Thoracic aorta (tissue), 2 donors: ENCODE data around the gene TRIM4. TPM values are rescaled to one million over a fixed set of nuclear protein-coding genes. Genes with fewer than 3 reads are reported as not detected.

Experiments used
- ATAC-seq: fragments of 150-250 bp; one replicate; pipeline ENCODE4 v1.8.0; 2017; ENCODE audit warnings: low read depth; ENCODE audit not compliant: insufficient number of reproducible peaks, low FRiP score
- DNase-seq: peaks from one replicate; pipeline ENCODE4 v3.0.0-alpha.2; 2020; ENCODE audit warnings: low spot score
- H3K27ac ChIP-seq, 2 donors: fragments of 200-600 bp; sonication (generic); 1 replicate in 1 of 2; 2 replicates in 1 of 2; pipeline ENCODE4 v1.5.1; 2016; ENCODE audit warnings: mild to moderate bottlenecking in 2 of 2, moderate library complexity in 2 of 2
- H3K27me3 ChIP-seq: fragments of 200-600 bp; sonication (generic); replicated peaks from 2 replicates; pipeline ENCODE4 v1.6.0; 2016; ENCODE audit warnings: mild to moderate bottlenecking; ENCODE audit not compliant: insufficient read depth
- H3K36me3 ChIP-seq: fragments of 200-600 bp; sonication (generic); one replicate; pipeline ENCODE4 v1.5.1; 2016
- H3K4me1 ChIP-seq, 2 donors: fragments of 200-600 bp; sonication (generic); 1 replicate in 1 of 2; 2 replicates in 1 of 2; pipeline versions ENCODE4 v1.5.1 to v1.6.0; 2016; ENCODE audit warnings: low read depth in 2 of 2, mild to moderate bottlenecking in 1 of 2; ENCODE audit not compliant: control insufficient read depth in 1 of 2
- H3K4me3 ChIP-seq: fragments of 200-600 bp; sonication (generic); 2 replicates; pipeline ENCODE4 v1.5.1; 2016; ENCODE audit warnings: mild to moderate bottlenecking
- H3K9me3 ChIP-seq: fragments of 200-600 bp; sonication (generic); 2 replicates; pipeline ENCODE4 v1.5.1; 2016
- total RNA-seq, 2 donors: library from RNA; depleted of rRNA; stranded (reverse); fragments of >200 nt; gene quantifications; one replicate each; pipeline versions ENCODE4 v1.1.0 to v1.2.3, GENCODE V29; 2016
- TF ChIP-seq, protein P1 (sequence below): fragments of 200-600 bp; sonication (generic); IDR thresholded peaks from one replicate; pipeline ENCODE4 v1.5.1; 2019; ENCODE audit warnings: antibody characterized with exemption

TRIM4 gene
- total RNA-seq, 2 donors from 2014 or later = 35.2 to 42.5 TPM

GRCh38 chr7:99930376-99930775 lies 11.0 kb upstream of the TRIM4 start:
- DNase-seq (no peak), ATAC-seq (no peak)
- no peak overlapping the region for H3K27ac ChIP-seq
- no peaks in the 10 kb centered on the region for H3K36me3 ChIP-seq
- H3K4me3 ChIP-seq = no peak overlapping the region
- no peaks in the 10 kb centered on the region for H3K27me3 ChIP-seq
- H3K9me3 ChIP-seq = no peaks in the 10 kb centered on the region
- no peaks in the 10 kb centered on the region for H3K4me1 ChIP-seq
- TF ChIP-seq, protein P1, sequence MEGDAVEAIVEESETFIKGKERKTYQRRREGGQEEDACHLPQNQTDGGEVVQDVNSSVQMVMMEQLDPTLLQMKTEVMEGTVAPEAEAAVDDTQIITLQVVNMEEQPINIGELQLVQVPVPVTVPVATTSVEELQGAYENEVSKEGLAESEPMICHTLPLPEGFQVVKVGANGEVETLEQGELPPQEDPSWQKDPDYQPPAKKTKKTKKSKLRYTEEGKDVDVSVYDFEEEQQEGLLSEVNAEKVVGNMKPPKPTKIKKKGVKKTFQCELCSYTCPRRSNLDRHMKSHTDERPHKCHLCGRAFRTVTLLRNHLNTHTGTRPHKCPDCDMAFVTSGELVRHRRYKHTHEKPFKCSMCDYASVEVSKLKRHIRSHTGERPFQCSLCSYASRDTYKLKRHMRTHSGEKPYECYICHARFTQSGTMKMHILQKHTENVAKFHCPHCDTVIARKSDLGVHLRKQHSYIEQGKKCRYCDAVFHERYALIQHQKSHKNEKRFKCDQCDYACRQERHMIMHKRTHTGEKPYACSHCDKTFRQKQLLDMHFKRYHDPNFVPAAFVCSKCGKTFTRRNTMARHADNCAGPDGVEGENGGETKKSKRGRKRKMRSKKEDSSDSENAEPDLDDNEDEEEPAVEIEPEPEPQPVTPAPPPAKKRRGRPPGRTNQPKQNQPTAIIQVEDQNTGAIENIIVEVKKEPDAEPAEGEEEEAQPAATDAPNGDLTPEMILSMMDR = no peak

- Histone ChIP-seq H3K9me3 (no peaks in the 10 kb centered on the region), H3K27ac (no peak overlapping the region), H3K36me3 (no peaks in the 10 kb centered on the region), H3K4me3 (no peak overlapping the region), H3K4me1 (no peaks in the 10 kb centered on the region), H3K27me3 (no peaks in the 10 kb centered on the region)
- TF ChIP-seq, protein P1 = no peak
- DNase-seq (no peak), ATAC-seq (no peak)
Measured at GRCh38 chr7:99929730-99930053, 10.4 kb upstream of the TRIM4 start.

DNA sequence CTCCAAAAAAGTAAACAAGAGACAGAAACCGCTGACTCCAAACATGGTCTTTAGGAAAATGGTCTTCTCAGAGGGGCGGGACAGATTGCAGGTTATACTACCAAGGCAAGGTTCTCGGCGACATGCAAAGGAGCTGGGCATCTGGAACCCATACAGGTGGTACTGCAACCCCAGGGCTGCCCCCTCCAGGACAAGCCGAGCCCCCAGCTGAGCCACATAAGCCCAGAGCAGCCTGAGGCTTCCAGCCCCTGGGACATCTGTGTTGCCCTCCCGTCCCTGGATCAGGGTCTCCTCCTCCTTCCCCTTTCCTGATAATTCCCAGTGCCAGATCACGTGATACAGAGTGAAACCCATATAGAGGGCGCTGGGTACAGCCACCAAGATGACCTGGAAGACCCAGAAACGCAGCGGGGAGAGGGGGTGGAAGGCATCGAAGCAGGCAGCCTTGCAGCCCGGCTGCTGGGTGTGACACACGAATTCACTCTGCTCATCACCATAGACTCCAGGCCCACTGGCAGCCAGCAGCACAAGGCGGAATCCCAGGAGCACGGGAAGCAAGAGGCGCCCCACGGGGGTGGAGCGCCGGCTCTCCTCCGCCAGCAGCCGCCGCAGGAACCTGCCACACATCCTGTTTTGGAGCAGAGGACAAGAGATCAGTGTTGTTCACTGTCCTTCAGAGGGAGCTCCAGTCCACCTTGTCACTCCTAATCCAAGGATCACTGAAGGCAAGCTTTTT lies 9.8 kb upstream of the TRIM4 start, which contains the start of gene GJC3:
Gene GJC3, minus strand, starts transcription at position 627 of the 736 bp plus-strand sequence. Its CDS starts 0 bp downstream, at position 627.
- Histone ChIP-seq H3K36me3 (no peaks in the 10 kb centered on the region), H3K4me1 (no peaks in the 10 kb centered on the region), H3K27ac (no peak within 1 kb of the TSS), H3K4me3 (peak within 1 kb of the TSS; percentile 44), H3K9me3 (no peaks in the 10 kb centered on the region), H3K27me3 (no peaks in the 10 kb centered on the region)
- ATAC-seq (no peak), DNase-seq (no peak)
- TF ChIP-seq, protein P1 = no peak

GRCh38 chr7:99928188-99928587 lies 8.9 kb upstream of the TRIM4 start:
- TF ChIP-seq, protein P1 = no peak
- H3K36me3 ChIP-seq = no peaks in the 10 kb centered on the region
- no peaks in the 10 kb centered on the region for H3K27me3 ChIP-seq
- DNase-seq = no peak
- no peaks in the 10 kb centered on the region for H3K4me1 ChIP-seq
- H3K9me3 ChIP-seq = no peaks in the 10 kb centered on the region
- no peak overlapping the region for H3K27ac ChIP-seq
- ATAC-seq = no peak
- no peak overlapping the region for H3K4me3 ChIP-seq

DNA sequence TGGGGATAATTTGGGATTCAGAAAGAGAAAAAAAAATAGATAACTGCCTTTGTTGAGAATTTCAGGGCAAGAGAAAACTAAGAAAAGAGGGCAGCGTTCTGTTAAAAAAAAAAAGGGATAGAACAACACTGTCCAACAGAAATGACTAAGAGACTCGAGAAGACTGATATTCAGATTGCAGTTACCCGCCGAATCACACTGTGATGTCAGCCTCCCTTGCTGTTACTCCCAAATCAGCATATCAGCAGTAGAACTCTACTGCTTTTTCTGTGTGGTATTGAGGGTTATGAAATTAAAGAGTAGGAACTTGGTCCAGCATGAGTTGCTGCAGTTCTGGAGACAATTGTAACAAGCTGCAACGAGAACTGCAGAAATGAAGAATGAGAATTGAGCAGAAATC lies 8.2 kb upstream of the TRIM4 start:
- TF ChIP-seq, protein P1 = no peak
- Histone ChIP-seq H3K9me3 (no peaks in the 10 kb centered on the region), H3K4me1 (no peaks in the 10 kb centered on the region), H3K27ac (no peak overlapping the region), H3K4me3 (no peak overlapping the region), H3K27me3 (no peaks in the 10 kb centered on the region), H3K36me3 (no peaks in the 10 kb centered on the region)
- ATAC-seq = no peak
- DNase-seq = no peak
